ENCODE data around the gene ANGPTL2. TPM values are rescaled to one million over a fixed set of nuclear protein-coding genes. Genes with fewer than 3 reads are reported as not detected.
"Not testable (repeated sequence)": the region's sequence is repeated elsewhere in the genome, so short reads cannot be mapped to it uniquely, and the experiment has no call there.

ANGPTL2 gene
- total RNA-seq, 1 donor from 2014 or later = 27.4 TPM

DNA sequence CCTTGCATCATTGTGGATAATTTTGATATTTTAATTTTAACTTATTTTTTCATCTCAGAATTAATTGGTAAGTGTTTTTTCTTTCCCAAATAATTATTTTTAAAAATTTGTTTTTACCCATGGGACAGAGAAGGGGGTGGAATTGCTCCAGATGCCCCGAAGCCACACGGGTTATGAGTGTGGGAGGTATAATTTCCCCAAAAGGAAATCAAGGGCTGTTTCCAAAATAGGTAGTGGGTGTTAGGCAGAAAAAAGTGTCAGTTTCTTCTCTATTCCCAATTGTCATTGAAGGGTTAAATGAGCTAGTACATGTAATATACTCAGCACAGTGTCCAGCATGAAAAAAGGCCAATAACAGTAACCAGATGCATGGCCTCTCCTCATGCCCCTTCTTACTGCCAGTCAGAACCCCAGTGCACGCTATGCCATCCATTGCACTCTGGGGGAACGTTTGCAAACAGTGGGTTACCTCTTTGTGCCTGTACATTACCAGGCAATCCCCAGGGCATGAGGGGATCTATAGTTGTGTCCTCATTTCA, 36.4 kb upstream of the ANGPTL2 start:
- DNase-seq (no peak), ATAC-seq (no peak)
- intact Hi-C loops (cut with micrococcal nuclease) = no loop called here

DNA sequence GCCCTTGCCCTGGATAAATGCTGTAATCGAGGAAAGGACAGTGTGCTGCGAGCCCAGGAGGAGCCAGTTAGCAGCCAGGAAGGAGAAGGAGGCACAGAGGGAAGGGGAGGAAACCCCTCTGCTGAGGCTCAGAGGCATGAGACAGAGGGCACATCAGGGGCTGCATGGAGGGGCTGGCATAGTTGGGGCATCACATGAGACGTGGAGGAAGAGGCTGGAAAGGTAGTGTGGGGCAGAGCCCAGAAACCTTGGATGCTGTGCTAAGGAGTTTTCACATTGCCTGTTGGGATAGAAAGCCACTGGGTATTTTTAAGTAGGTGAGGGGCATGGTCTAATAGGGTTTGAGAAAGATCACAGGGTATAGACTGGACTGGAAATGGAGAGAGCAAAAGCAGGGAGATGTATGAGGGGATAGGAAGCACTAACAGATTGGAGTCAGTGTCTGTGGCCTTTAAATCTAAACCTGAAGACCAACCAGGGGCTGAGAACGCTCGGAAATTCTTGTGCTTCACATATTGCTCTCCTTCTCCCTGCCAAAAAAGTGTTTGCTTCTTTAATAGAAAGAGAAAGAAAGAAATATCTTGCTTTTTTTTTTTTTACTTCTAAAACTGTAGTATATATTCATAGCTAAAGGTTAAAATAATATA, 33.0 kb upstream of the ANGPTL2 start:
- DNase-seq = no peak
- intact Hi-C loops (cut with micrococcal nuclease) = no loop called here
- no peak for ATAC-seq

- DNase-seq (peak; percentile 84), ATAC-seq (peak; percentile 92)
- intact Hi-C loops (cut with micrococcal nuclease) = no loop called here
Measured at GRCh38 chr9:127154390-127155191, 32.2 kb upstream of the ANGPTL2 start.

- ATAC-seq (peak; percentile 19), DNase-seq (no peak)
- intact Hi-C loops (cut with micrococcal nuclease) = no loop called here
Measured at GRCh38 chr9:127154003-127154389, 31.6 kb upstream of the ANGPTL2 start.

DNA sequence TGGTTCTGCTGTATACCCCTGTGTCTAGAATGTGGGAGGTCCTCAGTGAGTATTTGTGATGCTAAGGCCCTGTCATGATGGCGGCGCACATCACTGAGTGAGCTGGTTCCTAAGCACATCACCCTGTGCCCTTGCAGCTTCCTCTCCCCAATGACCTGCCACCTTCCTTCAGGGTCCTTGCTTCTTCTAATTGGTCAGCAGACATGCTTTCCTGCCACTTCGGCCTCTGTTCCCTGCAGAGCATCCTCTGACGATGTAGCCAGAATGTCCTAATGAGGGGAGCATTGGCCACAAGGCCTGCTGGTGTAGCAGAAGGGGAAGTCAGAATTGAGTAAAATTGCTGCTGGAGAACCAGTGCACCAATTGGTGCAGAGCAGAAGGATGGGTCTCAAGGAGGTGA, 31.1 kb upstream of the ANGPTL2 start:
- no peak for DNase-seq
- ATAC-seq = no peak
- intact Hi-C loops (cut with micrococcal nuclease) = no loop called here

DNA sequence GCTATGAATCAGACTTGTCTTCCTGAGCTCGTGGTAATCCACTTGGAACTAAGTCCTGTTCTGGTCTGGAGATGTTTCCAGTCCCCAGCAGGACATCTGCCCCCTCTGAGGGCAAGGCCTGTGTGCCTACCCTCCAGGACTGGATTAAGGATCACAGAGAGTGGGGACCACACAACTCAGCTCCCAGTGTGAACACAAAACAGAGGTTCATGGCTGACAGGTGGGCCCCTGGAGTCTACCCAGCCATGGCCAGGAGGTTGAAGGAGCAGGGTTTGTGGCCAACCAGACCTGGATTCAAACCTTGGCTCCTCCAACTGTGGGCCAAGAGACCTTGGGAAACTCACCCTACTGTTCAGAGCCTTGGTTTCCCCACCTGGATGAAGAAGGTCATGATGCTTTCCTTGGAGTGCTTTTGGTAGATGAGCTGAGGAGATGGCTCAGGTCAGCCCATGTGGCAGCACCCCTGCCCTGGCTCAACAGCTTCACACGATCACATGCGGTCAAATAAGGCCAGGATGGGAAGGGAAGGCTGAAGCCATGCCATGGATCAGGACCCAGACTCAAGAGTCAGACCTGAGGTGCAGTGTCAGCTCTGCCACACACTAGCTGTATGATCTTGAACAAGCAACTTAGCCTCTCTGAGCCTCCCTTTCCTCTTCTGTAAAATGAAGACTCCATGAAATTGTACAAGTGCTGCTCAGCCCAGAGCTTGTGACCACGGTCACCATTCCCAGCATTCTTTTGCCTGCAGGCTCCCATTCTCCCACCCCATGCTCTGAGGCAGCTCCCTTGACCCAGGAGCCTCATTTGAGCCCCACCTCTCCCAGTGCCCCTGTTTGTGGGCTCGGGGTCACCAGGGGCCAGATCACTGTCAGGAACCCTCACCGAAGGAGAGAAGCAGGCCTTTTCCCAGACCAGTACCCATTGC, 27.3 kb upstream of the ANGPTL2 start:
- intact Hi-C loops (cut with micrococcal nuclease) = no loop called here
- no peak for ATAC-seq
- no peak for DNase-seq

DNA sequence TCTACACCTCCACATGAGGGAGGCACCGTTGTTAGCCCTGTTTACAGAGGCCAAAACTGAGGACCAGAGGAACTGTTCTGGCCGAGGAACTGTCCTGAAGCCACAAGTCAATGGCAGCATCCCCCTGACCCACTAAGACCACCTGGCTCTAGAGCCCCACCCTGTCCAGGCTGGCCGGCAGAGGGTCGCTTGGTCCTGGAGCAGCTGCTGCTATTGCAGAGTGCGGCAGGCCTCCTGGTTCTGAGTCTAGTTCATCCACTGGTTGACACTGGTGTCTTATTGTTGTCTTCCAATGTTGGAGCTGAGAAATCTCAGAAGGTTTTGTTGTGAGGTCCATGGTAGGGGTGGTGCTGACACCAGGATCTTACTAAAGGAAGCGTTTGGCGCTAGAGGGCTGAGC, 26.6 kb upstream of the ANGPTL2 start:
- intact Hi-C loops (cut with micrococcal nuclease) = no loop called here
- DNase-seq = no peak
- ATAC-seq = no peak

DNA sequence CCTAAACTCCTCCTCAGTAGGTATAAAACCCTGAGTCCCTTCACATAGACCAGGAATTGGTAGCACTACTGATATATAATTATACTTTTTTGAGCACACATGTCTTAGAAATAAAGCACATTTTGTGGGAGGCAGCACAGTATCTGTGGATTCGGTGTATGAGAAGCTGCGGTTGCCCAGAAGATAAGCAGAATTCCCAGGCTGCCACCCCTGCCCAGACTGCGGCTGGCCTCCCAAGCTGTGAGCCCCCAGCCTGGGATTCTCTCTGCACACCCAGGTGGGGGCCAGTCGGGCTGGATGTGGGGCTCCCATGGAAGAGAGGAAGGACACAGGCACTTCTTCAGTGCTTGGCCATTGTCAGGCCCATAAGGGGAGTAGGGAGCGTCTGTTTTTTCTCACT, 25.6 kb upstream of the ANGPTL2 start:
- intact Hi-C loops (cut with micrococcal nuclease) = no loop called here
- ATAC-seq (no peak), DNase-seq (no peak)

DNA sequence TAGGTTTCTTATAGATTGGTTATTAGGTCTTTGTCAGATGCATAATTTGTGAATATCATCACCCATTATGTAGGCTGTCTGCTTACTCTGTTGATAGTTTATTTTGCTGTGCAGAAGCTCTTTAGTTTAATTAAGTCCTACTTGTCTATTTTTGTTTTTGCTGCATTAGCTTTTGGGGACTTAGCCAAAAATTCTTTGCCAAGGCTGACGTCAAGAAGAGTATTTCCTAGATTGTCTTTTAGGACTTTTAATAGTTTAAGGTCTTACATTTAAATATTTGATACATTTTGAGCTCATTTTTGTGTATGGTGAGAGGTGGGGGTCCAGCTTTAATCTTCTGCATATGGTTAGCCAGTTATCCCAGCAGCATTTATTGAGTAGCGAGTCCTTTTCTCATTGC, 24.8 kb upstream of the ANGPTL2 start:
- no peak for ATAC-seq
- intact Hi-C loops (cut with micrococcal nuclease) = no loop called here
- no peak for DNase-seq

- intact Hi-C loops (cut with micrococcal nuclease); ATAC-seq; DNase-seq: not testable (repeated sequence)
Measured at GRCh38 chr9:127146841-127147240, 24.4 kb upstream of the ANGPTL2 start.

DNA sequence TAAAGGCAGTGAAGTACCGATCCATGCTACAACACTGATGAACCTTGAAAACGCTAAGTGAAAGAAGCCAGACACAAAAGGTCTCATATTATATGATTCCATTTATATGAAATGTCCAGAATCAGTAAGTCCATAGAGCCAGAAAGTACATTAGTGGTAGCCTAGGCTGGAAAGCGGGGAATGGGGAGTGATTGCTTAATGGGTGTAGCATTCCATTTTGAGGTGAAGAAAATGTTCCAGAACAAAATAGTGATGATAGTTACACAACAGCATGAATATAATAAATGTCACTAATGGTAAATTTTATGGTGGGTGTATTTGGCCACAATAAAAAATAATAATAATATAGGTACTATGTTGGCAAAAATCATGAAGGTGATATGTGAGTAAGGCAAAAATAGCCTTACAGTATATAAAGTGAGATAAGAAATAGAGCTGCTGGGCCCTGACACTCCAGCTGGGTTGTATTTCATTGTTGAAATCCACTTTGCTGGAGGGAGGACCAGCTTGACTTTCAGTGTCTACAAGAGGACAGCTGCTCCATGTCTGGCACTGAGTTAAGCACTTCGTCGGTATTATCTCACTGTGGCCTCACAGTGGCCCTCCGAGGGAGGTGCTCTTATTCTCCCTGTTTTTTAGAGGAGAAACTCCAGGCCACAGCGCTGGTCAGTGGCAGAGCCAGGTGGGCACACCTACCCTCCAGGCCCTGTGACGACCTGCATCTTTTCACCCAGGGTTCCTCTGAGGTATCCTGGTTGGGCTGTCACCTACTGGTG, 22.4 kb upstream of the ANGPTL2 start:
- ATAC-seq = peak; percentile 93
- DNase-seq = peak; percentile 60
- intact Hi-C loops (cut with micrococcal nuclease) = no loop called here

DNA sequence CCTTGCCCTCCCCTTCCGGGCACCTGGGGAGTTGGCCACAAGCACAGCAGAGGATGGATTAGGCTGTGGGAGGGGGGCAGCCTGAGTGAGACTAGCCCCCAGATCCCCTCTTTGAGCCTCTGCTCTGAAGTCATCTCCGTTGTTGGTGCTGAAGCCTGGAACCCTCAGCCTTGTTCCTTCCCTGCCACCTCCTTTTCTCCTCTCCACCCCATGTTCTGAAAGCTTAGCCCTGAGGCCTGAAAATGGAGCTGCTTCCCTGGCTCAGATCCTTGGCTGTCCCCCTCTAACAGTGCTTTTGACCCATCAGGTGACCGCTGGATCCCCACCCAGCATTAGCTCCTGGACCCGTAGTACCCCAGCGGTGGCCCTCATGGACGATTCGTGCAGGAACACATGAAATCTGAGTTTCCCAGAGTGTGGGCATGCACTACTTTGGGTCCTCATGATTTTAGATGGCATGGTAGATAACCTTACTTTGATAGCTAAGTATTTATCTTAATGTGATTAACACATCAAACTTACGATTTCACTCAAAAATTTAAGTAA, 21.6 kb upstream of the ANGPTL2 start:
- DNase-seq = no peak
- intact Hi-C loops (cut with micrococcal nuclease) = no loop called here
- no peak for ATAC-seq

DNA sequence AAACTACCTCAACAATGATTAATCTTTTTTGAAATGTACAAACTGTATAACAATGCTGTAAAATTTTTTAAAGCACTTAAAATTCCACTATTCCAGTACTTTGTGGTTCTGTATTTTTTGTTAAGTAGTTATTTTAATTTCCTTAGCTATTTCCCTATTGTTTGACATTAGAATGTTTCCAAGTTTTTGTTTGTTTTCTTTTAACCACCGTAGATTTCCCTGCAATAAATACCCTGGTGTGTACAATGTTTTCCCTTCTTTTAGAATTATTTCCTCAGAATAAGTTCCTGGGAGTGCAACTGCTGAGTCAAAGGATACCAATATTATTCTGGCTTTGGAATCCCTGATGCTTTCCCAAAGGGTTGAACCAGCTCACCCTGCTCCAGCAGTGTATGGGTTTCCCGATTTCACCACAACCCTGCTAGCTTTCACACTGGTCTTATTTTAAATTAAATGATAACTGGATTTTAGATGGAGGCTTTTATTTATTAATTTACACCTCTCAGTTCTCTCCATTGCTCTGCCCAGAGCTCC, 20.6 kb upstream of the ANGPTL2 start:
- intact Hi-C loops (cut with micrococcal nuclease) = no loop called here
- DNase-seq = no peak
- ATAC-seq = no peak

GRCh38 chr9:127142291-127142690, 19.9 kb upstream of the ANGPTL2 start:
- ATAC-seq (no peak), DNase-seq (no peak)
- intact Hi-C loops (cut with micrococcal nuclease) = no loop called here

DNA sequence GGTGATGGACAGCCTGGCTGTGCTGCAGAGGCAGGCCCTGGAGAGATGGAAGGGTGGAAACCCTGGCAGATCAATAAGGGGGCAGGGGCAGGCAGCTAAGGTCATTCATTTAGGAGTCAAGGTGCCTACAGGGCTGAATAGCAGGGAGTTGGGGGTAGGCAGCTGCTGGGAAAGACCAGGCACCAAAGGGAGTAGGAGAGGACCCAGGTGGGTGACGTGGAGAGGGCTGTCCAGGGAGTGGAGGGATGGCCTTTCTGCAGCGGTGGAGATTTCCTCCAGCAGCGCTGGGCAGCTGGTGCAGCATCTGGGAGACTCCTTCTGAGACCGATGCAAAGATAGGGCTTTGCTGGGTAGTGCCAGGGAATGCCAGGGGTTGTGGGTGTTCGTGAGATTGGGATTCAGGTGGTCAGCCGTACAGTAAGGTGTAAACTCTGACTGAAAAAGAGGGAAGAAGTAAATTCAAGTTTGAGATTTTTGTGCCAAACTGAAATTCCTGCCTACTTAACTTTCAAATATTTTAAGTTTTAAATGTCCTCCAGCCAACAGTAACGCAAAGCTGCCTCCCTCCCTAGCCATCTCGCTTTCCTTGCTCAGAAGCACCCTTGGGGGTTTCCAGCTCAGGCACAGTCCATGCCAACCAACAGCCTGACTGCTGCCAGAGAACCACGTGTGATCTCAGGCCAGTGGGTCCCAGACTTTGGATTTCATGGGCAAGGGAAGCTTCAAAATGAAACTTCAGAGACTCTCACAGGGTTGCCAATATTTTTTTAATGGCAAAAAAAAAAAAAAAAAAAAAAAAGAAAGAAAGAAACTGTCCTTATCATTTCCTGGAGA, 18.6 kb upstream of the ANGPTL2 start:
- ATAC-seq (peak; percentile 17), DNase-seq (no peak)
- intact Hi-C loops (cut with micrococcal nuclease) = no loop called here

DNA sequence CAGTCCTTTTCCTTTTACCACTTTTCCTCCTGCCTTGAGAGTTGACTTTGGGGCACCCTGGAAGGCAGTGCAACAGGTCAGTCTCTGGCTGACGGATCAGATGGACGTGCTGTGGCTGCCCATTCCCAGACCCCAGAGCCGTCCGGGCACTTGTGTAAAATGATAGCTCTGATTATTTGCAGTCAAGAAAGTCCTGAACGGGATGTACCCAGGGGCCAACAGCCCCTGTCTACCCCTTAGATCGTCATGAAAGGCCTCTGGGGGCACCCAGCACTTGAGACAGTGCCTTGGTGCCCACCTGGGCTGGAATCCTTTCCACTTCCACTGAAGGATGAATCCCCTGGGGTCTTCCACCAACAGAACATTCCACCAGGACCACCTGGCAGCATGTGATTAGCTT, 17.7 kb upstream of the ANGPTL2 start:
- ATAC-seq (no peak), DNase-seq (no peak)
- intact Hi-C loops (cut with micrococcal nuclease) = no loop called here

DNA sequence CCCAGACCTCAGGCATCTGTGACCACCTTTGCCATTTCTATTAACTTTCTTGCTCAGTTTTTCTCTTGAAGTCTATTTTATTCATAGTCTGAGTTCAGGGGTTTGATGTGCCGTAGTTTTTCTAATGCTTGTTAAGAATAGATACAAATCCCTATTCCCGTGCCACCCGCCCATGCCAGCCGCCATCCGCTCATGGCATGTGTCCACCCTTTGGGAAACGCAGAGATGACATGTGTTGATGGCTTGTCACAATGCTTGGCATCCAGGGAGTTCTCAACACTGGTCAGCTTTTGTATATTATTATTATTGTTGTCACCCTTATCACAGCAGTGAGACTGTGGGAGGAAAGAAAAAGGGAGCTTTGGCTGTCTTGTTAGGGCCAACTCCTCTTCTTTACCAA, 17.3 kb upstream of the ANGPTL2 start:
- ATAC-seq (no peak), DNase-seq (no peak)
- intact Hi-C loops (cut with micrococcal nuclease) = no loop called here

All from left ventricle myocardium superior (tissue), 1 donor.